ENCODE data around the gene TMIGD3.

Gene TMIGD3

DNA sequence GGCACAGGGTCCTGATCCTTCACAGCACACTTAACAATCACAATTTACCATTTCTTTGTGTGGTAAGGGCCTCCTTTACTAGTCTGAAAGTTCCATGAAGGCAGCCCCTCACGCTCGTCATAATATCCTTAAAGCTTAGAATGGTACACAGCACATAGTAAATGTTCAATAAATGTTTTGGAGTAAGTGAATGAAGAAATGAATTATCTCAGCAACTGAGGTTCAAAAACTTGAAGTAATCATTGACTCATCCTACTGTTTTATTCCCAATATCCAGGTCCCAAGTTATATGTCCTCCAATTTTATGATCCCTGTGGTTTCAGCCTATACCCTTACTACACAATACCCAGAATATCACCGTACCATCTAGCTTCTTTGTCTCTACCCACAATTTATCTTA lies 31.9 kb downstream of the TMIGD3 start:
- Histone ChIP-seq H3K4me2 (ENCODE audit: low read depth, low read length, poor library complexity, severe bottlenecking) (peak overlapping the region; percentile 59), H2AFZ (ENCODE audit: low read depth, low read length, severe bottlenecking) (peak overlapping the region; percentile 56), H3K9me2 (replicated peaks; ENCODE audit: insufficient read depth, low read length) (no peaks in the 10 kb centered on the region), H3K27ac (ENCODE audit: low read depth, low read length) (peak overlapping the region; percentile 74), H3K79me2 (ENCODE audit: insufficient read depth, low read length) (no peaks in the 10 kb centered on the region), H4K20me1 (ENCODE audit: low read depth, low read length) (no peaks in the 10 kb centered on the region), H3K27me3 (ENCODE audit: low read length) (no peaks in the 10 kb centered on the region), H3K36me3 (ENCODE audit: low read length) (0 out of 2 replicates have a peak, but pooled peaks cover 2% of the 10 kb centered on the region), H3F3A (ENCODE audit: insufficient read depth) (peaks cover 15% of the 10 kb centered on the region; the same call in 1 of the 2 replicates), H3K9ac (ENCODE audit: low read length) (peak overlapping the region; percentile 32), H3K4me3 (ENCODE audit: insufficient read depth, low read length, poor library complexity, severe bottlenecking) (no peak overlapping the region), H3K9me3 (ENCODE audit: insufficient read depth, low read length) (no peaks in the 10 kb centered on the region)
- TF ChIP-seq EZH2phosphoT487 (conservative IDR thresholded peaks at IDR 0.05; ENCODE audit: low read length): no peak
- no peak for TF ChIP-seq CTCF (IDR thresholded peaks at IDR 0.05; ENCODE audit: insufficient read depth, low read length, poor library complexity, severe bottlenecking)

GRCh38 chr1:111471012-111471411 lies 32.4 kb downstream of the TMIGD3 start:
- H2AFZ ChIP-seq (ENCODE audit: low read depth, low read length, severe bottlenecking): peak overlapping the region; percentile 56
- peak overlapping the region; percentile 59 for H3K4me2 ChIP-seq (ENCODE audit: low read depth, low read length, poor library complexity, severe bottlenecking)
- H3K27me3 ChIP-seq (ENCODE audit: low read length): no peaks in the 10 kb centered on the region
- TF ChIP-seq EZH2phosphoT487 (conservative IDR thresholded peaks at IDR 0.05; ENCODE audit: low read length) (no peak), CTCF (IDR thresholded peaks at IDR 0.05; ENCODE audit: insufficient read depth, low read length, poor library complexity, severe bottlenecking) (no peak)
- H3K9me2 ChIP-seq (replicated peaks; ENCODE audit: insufficient read depth, low read length): no peaks in the 10 kb centered on the region
- H3K36me3 ChIP-seq (ENCODE audit: low read length): 0 out of 2 replicates have a peak, but pooled peaks cover 2% of the 10 kb centered on the region
- H3K79me2 ChIP-seq (ENCODE audit: insufficient read depth, low read length): no peaks in the 10 kb centered on the region
- no peak overlapping the region for H3K4me3 ChIP-seq (ENCODE audit: insufficient read depth, low read length, poor library complexity, severe bottlenecking)
- H3F3A ChIP-seq (ENCODE audit: insufficient read depth): peaks cover 20% of the 10 kb centered on the region; the same call in 1 of the 2 replicates
- peak overlapping the region; percentile 32 for H3K9ac ChIP-seq (ENCODE audit: low read length)
- peak overlapping the region; percentile 74 for H3K27ac ChIP-seq (ENCODE audit: low read depth, low read length)
- no peaks in the 10 kb centered on the region for H3K9me3 ChIP-seq (ENCODE audit: insufficient read depth, low read length)
- no peaks in the 10 kb centered on the region for H4K20me1 ChIP-seq (ENCODE audit: low read depth, low read length)

DNA sequence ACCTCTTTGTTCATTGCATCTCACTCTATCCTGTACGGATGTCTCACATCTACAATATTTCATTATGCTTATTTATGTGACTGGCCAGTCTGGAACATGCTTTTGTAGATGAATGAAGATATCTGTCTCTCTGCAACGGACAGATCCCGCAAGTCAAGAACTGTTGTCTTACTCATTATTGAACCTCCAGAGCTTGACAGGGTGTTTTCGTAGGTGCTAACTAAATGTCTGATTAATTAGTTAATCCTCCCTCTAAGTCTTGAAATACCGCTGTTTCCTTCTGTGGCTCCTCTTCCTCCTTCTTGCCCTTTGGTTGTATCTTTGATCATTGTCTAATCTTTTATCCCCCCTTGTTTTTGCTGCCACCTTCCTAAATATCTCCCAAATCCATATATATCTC lies 32.8 kb downstream of the TMIGD3 start:
- H3K4me2 ChIP-seq (ENCODE audit: low read depth, low read length, poor library complexity, severe bottlenecking): peak overlapping the region; percentile 59

More for the DNA sequence above, 32.8 kb downstream of the TMIGD3 start:
- Histone ChIP-seq H3K79me2 (ENCODE audit: insufficient read depth, low read length) (no peaks in the 10 kb centered on the region), H3K27ac (ENCODE audit: low read depth, low read length) (peak overlapping the region; percentile 74), H3F3A (ENCODE audit: insufficient read depth) (peaks cover 23% of the 10 kb centered on the region; the same call in 1 of the 2 replicates), H2AFZ (ENCODE audit: low read depth, low read length, severe bottlenecking) (peak overlapping the region; percentile 56), H3K9me2 (replicated peaks; ENCODE audit: insufficient read depth, low read length) (no peaks in the 10 kb centered on the region), H3K27me3 (ENCODE audit: low read length) (no peaks in the 10 kb centered on the region), H3K9me3 (ENCODE audit: insufficient read depth, low read length) (no peaks in the 10 kb centered on the region), H3K9ac (ENCODE audit: low read length) (peak overlapping the region; percentile 32), H4K20me1 (ENCODE audit: low read depth, low read length) (no peaks in the 10 kb centered on the region), H3K4me3 (ENCODE audit: insufficient read depth, low read length, poor library complexity, severe bottlenecking) (no peak overlapping the region), H3K36me3 (ENCODE audit: low read length) (0 out of 2 replicates have a peak, but pooled peaks cover 2% of the 10 kb centered on the region)
- TF ChIP-seq CTCF (IDR thresholded peaks at IDR 0.05; ENCODE audit: insufficient read depth, low read length, poor library complexity, severe bottlenecking): no peak
- TF ChIP-seq EZH2phosphoT487 (conservative IDR thresholded peaks at IDR 0.05; ENCODE audit: low read length): no peak
